GM11168 (cell line): ENCODE results near the gene LIN7C.
"Not testable (repeated sequence)": the region's sequence is repeated elsewhere in the genome, so short reads cannot be mapped to it uniquely, and the experiment has no call there.

Experiments
- in situ Hi-C: fragments of 300-500 bp; cut with MboI; formaldehyde crosslinking; loops from one replicate; pipeline ENCODE4 v1.12.0; 2022; ENCODE audit warnings: low sequenced_read_pairs; ENCODE audit not compliant: unreplicated experiment

The LIN7C gene, protein sequence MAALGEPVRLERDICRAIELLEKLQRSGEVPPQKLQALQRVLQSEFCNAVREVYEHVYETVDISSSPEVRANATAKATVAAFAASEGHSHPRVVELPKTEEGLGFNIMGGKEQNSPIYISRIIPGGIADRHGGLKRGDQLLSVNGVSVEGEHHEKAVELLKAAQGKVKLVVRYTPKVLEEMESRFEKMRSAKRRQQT

DNA sequence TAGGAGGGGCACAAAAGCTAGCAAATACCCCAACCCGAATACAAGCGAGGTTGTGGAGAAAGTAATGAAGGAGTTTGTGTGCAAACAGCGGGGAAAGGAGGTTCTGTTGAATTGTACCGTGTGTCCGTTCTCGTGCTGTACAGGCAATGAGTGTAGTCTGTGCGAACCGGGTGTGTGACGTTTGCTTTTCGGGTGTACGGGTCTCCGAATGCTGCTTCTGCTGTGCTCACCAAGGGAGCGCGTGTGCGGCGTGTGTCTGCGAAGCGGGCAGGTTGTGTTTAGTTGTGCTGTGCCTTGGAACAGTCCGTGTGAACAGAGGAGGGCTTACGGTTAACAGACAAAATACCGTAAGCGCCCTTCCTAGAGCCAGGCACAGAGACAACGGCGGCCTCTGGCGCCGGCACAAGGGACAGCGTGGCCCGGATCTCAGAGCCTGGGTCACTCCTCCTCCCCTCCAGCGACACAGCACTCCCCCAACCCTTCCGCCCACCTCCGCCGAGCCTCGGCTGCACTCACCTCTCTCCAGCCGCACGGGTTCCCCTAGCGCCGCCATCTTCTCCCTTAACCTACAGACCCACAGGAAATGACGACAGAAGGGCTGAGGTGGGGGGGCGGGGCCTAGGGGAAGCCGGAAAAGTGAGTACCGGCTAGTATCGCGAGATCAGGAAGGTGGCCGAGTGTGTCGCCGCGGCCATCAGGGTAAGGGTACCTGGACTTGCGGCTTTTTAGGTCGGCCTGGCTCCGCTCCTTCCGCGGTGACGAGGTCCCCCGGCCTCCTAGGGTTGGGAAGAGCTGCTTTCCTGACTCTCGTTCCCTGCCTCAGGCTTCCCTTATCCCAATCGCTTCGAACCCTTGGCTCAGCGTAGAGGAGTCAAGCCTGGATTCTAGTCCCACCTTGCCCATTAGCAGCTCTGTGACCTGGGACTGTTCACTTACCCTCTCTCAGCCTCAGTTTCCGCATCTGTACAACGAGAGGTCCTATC is at the start of gene LIN7C:
TSS of gene LIN7C (minus strand) at position 570 of the 983 bp plus-strand sequence. CDS start at position 553, 17 bp downstream.
- in situ Hi-C loops: no loop called here

DNA sequence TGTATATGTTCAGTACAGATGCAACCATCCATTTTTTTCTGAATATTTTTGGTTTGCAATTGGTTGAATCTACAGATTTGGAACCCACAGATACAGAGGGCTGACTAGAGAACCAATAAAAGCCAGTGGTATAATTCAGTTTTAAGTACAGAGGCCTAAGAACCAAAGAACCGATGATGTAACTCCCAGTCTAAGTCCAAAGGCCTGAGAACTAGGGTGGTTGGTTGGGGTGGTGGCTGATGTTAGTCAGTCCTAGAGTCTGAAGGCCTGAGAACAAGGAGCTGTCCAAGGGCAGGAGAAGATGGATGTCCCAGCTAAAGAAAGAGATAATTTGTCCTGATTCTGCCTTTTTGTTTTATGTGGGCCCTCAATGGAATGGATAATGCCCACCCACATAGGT is 48.7 kb upstream of the LIN7C start:
- in situ Hi-C loops: no loop called here

DNA sequence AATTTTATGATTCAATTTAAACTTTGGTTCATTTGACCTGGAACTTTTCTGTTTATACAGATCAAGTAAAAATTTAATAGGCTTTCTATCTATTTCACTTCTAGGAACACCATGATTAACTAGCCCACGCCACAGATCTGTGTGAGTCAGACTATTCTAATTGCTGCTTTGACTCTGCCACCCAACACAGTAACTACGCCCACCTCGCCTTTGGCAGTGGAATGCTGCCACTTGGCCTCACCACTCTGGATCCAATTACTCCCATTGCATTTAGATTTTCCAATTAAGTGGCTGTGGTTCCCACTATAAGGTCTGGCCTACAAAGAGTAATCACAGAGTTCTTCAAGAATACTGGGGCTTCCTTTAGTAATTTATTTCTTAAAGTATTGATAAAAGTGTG is 46.6 kb upstream of the LIN7C start:
- in situ Hi-C loops: no loop called here

DNA sequence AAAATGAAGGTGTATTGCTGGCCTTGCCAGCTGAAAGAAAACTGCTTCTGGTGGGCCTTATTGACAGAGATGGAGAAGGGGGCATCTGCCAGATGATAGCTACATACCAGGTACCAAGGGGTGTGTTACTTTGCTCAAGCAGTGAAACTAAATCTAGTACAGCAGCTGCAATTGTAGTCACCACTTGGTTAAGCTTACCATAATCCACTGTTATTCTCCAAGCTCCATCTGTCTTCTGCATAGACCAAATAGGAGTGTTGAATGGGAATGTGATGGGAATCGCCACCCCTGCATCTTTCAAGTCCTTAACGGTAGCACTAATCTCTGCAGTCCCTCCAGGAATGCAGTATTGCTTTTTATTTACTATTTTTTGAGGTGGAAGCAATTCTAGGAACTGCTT is 45.8 kb upstream of the LIN7C start:
- in situ Hi-C loops: no loop called here

DNA sequence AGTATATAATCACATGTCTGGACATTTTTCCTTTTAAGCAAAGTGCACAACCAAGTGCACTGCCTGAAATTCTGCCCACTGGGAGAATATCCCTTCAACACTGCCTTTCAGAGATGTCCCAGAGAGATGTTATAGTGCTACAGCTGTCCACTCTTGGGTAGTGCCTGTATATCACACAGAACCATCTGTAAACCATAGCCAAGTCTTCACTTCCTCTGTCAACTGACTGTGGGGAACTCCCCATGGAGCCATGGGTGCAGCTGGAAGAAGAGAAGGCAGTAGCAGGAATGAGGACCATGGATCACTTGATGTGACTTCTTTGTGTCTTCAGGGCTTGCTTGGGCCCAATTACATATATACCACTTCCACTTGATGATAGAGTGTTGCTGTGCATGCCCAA is 44.6 kb upstream of the LIN7C start:
- in situ Hi-C loops: no loop called here

DNA sequence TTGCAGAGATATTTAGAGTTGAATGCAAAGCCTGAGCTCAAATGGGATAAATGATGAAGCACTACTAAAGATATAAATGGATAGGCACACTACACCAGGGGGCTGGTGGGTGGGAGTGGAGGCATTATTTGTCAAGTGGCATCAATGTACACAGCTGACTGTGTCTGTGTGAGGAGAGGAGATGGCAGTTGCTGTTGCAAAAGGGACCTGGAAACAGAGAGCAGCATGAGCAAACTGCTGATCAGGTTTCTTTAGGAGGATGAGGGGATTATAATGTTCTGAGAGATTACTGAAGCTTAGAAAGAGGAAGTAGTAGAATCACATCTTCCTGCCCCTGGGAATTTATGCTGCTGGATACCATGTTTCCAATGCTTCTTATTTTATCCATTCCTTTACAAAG is 39.4 kb upstream of the LIN7C start:
- in situ Hi-C loops: no loop called here

DNA sequence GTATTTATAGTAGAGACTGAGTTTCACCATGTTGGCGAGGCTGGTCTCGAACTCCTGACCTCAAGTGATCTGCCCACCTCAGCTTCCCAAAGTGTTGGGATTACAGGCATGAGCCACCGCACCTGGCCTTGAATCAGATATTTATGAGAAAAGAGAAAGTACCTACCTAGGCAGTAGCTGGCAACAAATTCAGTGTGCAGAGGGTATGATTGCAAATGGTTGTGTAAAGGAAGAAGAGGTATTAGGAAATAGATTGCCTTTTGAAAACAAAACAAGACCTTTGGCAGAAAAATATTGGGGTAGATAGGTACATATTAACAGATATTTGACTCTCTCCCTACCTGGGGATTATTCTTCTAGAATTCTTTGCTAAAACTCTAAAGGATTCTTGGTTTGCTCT is 38.5 kb upstream of the LIN7C start:
- in situ Hi-C loops: no loop called here

DNA sequence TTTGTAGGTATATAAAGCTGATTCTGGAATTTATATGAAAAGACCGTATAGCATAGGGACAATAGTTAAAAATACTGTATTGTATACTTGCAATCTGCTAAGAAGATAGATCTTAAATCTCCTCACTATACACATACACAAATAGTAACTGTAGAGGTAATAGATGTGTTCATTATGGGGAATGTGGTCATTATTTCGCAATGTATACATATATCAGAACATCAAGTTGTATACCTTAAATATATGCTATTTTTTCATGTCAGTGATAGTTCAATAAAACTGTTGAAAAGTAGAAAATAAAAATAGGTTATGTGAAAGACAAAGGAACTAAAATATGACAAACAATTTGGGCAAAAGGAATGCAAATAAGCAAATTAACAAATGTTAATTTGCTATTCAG is 35.2 kb upstream of the LIN7C start:
- in situ Hi-C loops: no loop called here

DNA sequence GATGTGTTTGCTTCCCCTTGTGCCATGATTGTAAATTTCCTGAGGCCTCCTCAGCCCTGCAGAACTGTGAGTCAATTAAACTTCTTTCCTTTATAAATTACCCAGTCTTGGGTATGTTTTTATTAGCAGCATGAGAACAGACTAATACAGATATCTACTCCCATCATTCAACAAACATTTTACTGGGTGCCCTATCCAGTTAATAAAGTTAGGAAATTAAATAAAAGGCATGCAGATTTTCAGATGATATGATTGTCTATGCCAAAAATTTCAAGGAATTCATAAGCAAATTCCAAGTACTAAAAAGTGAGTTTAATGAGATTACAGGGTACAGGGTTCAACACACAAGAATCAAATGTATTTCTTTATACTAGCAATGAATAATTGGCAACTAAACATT is 33.5 kb upstream of the LIN7C start:
- in situ Hi-C loops: no loop called here

DNA sequence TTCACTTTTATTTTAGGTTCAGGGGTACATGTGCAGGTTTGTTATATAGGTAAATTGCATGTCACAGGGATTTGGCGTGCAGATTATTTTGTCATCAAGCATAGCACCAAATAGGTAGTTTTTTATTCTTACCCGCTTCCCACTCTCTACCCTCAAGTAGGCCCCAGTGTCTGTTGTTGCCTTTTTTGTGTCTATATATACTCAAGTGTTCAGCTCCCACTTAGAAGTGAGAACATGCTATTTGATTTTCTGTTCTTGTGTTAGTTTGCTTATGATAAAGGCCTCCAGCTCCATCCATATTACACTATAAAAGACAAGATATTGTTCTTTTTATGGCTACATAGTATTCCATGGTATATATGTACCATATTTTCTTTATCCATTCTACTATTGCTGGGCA is 28.5 kb upstream of the LIN7C start:
- in situ Hi-C loops: no loop called here

DNA sequence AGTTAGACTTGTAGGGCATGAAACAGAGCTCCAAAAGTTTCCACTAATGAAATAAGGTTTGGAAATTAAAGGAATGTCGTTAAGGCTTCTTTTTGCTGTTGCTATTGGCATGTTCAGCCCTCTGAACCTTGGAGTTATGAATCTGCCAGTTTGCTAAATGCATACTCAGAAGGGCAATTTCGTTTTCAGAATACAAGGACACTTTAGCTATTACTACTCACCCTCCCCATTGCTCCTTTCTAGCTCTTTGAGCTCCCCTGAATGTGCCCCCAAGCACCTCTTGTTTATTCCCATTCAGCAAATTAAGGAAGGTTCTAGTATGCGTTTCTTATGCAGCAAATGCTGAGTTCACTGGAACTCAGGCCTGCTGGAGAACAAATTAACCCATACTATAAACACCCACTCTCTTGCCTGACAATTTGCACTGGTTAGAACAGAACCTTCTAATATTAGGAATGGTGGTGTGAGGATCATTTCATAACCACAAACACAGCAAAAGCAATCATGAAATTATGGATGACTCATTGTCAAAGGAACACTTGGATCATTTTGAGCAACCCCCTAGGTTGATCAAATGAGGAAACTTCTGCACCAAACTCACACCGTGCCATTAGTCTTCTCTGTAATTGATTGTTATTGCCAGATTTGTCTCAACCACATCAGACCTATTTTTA is 26.2 kb upstream of the LIN7C start:
- in situ Hi-C loops: no loop called here

DNA sequence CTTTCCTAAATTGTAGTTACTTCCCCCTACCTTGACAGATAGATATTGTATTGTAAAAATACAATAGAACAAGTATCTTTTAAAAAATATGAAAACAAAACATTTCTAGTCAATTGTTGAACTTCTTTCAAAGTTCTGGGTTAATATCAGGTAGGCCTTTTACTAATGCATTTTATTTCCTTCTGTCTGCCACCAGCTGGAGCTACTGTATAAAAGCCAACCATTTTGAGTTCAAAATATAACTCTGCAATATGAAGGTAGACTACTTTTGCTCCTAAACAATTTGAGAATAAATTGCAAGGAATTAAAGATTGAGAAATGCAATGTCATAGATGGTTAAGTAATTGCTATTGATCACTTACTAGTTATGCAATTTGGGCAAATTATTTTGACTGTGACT is 22.1 kb upstream of the LIN7C start:
- in situ Hi-C loops: no loop called here

DNA sequence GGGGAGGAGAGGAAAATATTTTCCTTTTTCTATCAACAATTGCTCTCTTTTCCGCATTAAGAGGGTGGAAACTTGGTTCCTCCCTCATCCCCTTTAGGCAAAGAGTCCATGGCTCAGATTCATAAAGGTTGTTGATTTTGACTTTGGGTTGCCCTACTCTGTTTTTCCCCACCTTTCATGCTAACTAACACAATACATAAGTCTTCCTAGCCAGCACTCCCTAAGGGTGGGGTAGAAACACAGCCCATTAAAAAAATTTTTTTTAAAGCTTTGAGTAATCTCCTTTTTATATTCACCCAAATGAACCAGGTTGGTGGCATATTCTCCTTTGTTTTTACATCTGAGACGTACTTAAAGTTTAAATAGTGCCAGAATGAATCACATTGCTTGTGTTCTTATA is 20.0 kb upstream of the LIN7C start:
- in situ Hi-C loops: no loop called here

DNA sequence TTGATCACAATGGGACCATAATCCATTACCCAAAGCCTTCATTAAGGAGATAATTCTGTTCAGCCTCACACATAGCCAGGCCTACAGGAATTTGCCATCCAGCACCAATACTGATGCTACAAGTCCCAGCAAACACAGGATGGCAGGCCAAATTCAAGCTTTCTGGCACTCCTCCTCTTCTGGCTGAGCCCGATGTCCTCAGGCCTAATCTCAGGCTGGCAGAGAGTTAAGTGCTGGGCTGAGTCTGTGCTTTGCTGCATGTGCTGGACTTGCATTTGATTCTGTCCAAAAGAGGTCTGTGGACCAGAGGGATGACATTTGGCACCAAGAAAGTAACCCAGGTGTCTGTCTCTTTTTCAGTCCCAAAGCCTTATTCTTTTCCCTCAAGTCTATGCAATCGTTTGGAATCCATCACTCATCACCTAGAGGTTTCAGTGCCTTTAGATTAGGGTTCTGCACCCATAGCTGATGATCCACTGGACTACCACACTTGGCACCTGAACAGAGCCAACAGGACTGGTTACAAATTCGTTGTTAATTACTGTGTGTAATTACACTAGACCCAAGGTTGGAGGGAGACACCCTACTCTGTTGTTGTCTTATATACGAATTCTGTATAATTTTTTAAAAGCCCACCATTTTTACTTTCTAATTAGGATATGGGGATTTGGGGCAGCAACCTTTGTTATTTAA is 19.4 kb upstream of the LIN7C start:
- in situ Hi-C loops: no loop called here

DNA sequence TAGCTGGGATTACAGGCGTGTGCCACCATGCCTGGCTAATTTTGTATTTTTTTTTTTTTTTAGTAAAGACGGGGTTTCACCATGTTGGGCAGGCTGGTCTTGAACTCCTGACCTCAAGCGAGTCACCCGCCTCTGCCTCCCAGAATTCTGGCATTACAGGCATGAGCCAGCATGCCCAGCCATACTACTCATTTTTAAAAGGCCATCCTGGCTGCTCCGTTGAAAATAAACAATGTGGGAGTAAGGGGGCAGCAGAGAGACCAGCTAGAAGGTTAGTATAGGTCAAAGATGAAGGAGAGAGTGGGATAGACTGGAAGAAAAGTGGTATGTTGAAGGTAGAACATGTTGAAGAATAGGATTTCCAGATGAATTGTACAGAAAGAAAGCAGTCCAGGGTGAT is 17.6 kb upstream of the LIN7C start:
- in situ Hi-C loops: no loop called here

DNA sequence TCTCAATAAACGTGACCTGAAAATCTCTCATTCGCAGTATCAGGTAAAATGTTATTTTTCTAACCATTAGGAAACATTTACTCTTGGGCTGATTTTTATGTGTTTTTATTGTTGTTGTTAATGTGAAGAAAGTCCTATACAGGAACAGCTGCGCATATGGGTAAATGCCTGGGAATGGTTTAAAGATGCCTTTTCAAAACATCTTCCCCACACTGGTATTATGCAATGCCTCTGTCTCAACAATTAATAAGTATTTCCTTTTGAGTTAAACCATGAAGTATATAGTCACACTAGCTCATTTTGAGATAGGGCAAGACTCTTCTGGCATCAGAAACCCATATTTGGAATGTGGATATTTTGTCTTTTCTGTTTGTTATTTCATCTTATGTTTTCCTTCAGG is 13.7 kb upstream of the LIN7C start:
- in situ Hi-C loops: no loop called here

DNA sequence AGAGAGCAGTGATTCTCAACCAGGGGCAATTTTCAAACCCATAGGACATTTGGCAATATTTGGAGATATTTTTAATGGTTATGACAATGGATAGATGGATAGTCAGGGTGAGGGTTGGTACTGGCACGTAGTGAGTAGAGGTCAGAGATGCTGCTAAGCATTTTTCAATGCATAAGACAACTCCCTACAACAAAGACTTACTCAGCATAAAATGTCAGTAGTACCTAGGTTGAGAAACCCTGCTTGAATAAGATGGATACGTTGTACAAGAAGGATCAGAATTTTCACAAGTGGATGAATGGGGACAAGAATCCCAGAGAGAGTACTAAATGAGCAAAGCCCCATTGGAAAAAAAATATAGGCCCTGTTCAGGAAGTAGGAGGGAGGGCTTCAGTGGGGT is 11.9 kb upstream of the LIN7C start:
- in situ Hi-C loops: no loop called here

DNA sequence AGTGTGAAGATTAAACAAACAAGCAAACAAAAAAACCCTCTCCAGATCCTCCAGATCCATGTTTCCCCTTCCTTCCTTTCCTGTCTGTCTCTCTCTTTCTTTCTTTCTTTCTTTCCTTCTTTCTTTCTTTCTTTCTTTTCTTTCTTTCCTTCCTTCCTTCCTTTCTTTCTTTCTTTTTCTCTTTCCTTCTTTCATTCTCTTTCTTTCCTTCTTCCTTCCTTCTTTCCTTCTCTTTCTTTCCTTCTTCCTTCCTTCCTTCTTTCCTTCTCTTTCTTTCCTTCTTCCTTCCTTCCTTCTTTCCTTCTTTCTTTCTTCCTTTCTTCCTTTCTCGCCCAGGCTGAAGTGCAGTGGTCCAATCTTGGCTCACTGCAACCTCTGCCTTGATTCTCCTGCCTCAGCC is 10.9 kb upstream of the LIN7C start:
- in situ Hi-C loops: not testable (repeated sequence)

DNA sequence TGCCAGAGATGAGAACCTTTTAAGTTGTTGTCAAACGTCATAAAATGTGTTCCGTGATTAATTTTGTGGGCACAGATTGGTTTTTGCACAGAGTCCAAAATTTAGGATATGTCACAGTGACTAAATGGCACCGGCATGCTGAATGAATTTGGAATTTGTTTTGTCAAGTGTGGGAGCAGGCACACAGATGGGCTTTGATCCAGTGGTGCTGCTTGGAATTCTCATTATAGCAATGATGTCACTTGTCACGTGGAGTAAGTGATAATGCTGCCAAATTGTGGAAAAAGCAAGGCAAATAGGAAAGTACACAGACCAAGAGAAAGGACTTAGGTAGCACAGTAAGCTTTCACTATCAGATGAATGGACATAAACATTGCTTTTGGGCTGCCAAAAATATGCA is 8.0 kb upstream of the LIN7C start:
- in situ Hi-C loops: no loop called here

DNA sequence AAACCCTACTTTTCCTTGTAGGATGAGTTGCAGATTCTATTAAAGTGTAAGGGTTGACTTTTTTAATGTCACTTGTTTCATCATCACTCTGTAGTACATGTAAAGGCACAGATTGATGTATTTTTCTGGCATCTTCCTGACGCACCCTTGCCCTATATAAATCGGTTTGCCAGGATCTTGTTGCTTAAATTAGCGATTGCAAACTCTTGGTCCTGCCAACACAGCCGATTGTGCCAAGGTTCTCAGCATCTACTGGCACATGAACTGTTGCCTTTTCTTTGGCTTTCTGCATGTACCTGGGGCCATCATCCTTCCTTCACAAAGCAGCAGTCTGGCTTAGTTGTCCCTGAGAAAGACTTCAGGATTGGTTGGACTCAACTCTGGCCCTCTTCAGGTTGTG is 7.5 kb upstream of the LIN7C start:
- in situ Hi-C loops: no loop called here

DNA sequence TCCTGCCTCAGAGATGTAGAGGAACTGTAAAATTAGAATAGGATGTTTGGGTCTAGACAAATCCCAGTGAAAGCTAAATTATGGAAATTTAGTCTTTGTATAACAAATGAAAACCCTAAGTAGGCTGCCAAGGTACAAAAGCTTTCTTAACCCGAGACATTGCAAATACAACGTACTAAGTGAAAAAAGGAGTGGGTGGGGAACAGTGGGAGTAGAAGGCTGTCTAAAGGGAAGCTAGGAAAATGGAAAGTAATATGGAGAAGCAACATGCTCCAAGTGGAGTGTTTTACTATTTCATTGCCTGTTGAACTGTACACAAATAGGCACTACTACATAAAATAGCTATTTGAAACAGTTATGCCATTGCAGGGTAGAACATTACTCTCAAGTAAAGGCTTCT is 6.8 kb upstream of the LIN7C start:
- in situ Hi-C loops: no loop called here
